ENCODE results near the gene MKS1.

Gene MKS1

GRCh38 chr17:58200024-58200633 lies 18.9 kb downstream of the MKS1 start:
- DNase-seq (ENCODE audit: low read depth): peak; percentile 32

GRCh38 chr17:58196610-58197009 lies 22.4 kb downstream of the MKS1 start:
- no peak for DNase-seq (ENCODE audit: low read depth)

GRCh38 chr17:58195518-58196123 lies 23.4 kb downstream of the MKS1 start:
- no peak for DNase-seq (ENCODE audit: low read depth)

- DNase-seq (ENCODE audit: low read depth): no peak
Observed at GRCh38 chr17:58193641-58194255, 25.3 kb downstream of the MKS1 start.

- DNase-seq (ENCODE audit: low read depth): no peak
Observed at GRCh38 chr17:58192612-58193011, 26.4 kb downstream of the MKS1 start, which contains the start of gene EPX. Gene EPX (plus strand): TSS chr17:58192726. CDS start chr17:58192847, 121 bp downstream.

GRCh38 chr17:58191241-58191896 lies 27.7 kb downstream of the MKS1 start:
- DNase-seq (ENCODE audit: low read depth): no peak

GRCh38 chr17:58189436-58190146 lies 29.5 kb downstream of the MKS1 start:
- DNase-seq (ENCODE audit: low read depth): no peak

- no peak for DNase-seq (ENCODE audit: low read depth)
Observed at GRCh38 chr17:58187675-58188074, 31.4 kb downstream of the MKS1 start.

- no peak for DNase-seq (ENCODE audit: low read depth)
Observed at GRCh38 chr17:58187063-58187462, 32.0 kb downstream of the MKS1 start.

GRCh38 chr17:58186591-58186990 lies 32.5 kb downstream of the MKS1 start:
- no peak for DNase-seq (ENCODE audit: low read depth)

GRCh38 chr17:58184986-58185761 lies 33.9 kb downstream of the MKS1 start:
- no peak for DNase-seq (ENCODE audit: low read depth)

GRCh38 chr17:58184308-58184985 lies 34.6 kb downstream of the MKS1 start:
- no peak for DNase-seq (ENCODE audit: low read depth)

- DNase-seq (ENCODE audit: low read depth): no peak
Observed at GRCh38 chr17:58183514-58183913, 35.5 kb downstream of the MKS1 start.

GRCh38 chr17:58181796-58182195 lies 37.3 kb downstream of the MKS1 start:
- no peak for DNase-seq (ENCODE audit: low read depth)

GRCh38 chr17:58176200-58176599 lies 42.9 kb downstream of the MKS1 start:
- DNase-seq (ENCODE audit: low read depth): no peak

GRCh38 chr17:58174871-58175270 lies 44.2 kb downstream of the MKS1 start:
- DNase-seq (ENCODE audit: low read depth): no peak

GRCh38 chr17:58172369-58173071 lies 46.5 kb downstream of the MKS1 start:
- no peak for DNase-seq (ENCODE audit: low read depth)

- DNase-seq (ENCODE audit: low read depth): no peak
Observed at GRCh38 chr17:58170622-58171021, 48.4 kb downstream of the MKS1 start.

- DNase-seq (ENCODE audit: low read depth): no peak
Observed at GRCh38 chr17:58166682-58167081, 52.4 kb downstream of the MKS1 start, which contains the start of gene OR4D2. Gene OR4D2 (plus strand): TSS chr17:58166982. CDS start chr17:58169656, 2,674 bp downstream.

- DNase-seq (ENCODE audit: low read depth): no peak
Observed at GRCh38 chr17:58165981-58166380, 53.1 kb downstream of the MKS1 start.
